Stomach (tissue), 9 donors: Measurements from ENCODE around the gene PAPLN. TPM values are rescaled to one million over a fixed set of nuclear protein-coding genes. Genes with fewer than 3 reads are reported as not detected.

Experiments
- DNase-seq, 2 donors: peaks; one replicate each; pipeline versions ENCODE4 v3.0.0 to v3.0.0-alpha.2; 2013 to 2019
- H3K27ac ChIP-seq, 5 donors: fragments of 200-600 bp in 4 of 5; sonication (generic) in 4 of 5; one replicate each; pipeline ENCODE4 v1.5.1; 2013 to 2019; ENCODE audit warnings: mild to moderate bottlenecking in 1 of 5, moderate library complexity in 1 of 5
- H3K27me3 ChIP-seq, 3 donors: fragments of 200-600 bp; sonication (generic); one replicate each; pipeline ENCODE4 v1.5.1; 2017 to 2019; ENCODE audit warnings: mixed run types in 1 of 3
- H3K36me3 ChIP-seq, 4 donors: fragments of 200-600 bp; sonication (generic); 1 replicate in 3 of 4; 2 replicates in 1 of 4; pipeline ENCODE4 v1.5.1; 2016 to 2019
- H3K4me1 ChIP-seq, 4 donors: fragments of 200-600 bp; sonication (generic); one replicate each; pipeline ENCODE4 v1.5.1; 2016 to 2019
- H3K4me3 ChIP-seq, 4 donors: fragments of 200-600 bp; sonication (generic) in 3 of 4; one replicate each; pipeline ENCODE4 v1.5.1; 2016 to 2019; ENCODE audit warnings: mild to moderate bottlenecking in 1 of 4
- H3K9me3 ChIP-seq, 4 donors: fragments of 200-600 bp; sonication (generic); one replicate each; pipeline ENCODE4 v1.5.1; 2016 to 2019
- CTCF ChIP-seq, 7 experiments: fragments of 450-650 bp in 4 of 7; fragments of 200-600 bp in 3 of 7; sonication (generic) in 3 of 7; IDR thresholded peaks; one replicate each; pipeline ENCODE4 v1.5.1; 2016 to 2019; ENCODE audit warnings: antibody characterized with exemption in 7 of 7, control low read depth in 2 of 7, mild to moderate bottlenecking in 1 of 7
- EP300 ChIP-seq: sonication (generic); formaldehyde crosslinking; IDR thresholded peaks from one replicate; pipeline ENCODE4 v1.6.1; 2017; ENCODE audit warnings: antibody characterized with exemption
- POLR2A ChIP-seq, 4 donors: fragments of 450-650 bp; IDR thresholded peaks; one replicate each; pipeline ENCODE4 v1.6.1; 2016; ENCODE audit warnings: antibody characterized with exemption in 4 of 4, control low read depth in 2 of 4, mild to moderate bottlenecking in 1 of 4, moderate library complexity in 1 of 4
- POLR2AphosphoS5 ChIP-seq, 3 donors: sonication (generic); formaldehyde crosslinking; IDR thresholded peaks; one replicate each; pipeline ENCODE4 v1.6.1; 2016; ENCODE audit warnings: antibody characterized with exemption in 3 of 3
- WGBS, 5 donors: extraction: QIAGEN DNeasy Blood & Tissue Kit in 3 of 5; methylation state at CpG; one replicate each; pipeline versions ENCODE4 v1.1.5 to v1.1.7; 2013 to 2018; 5-methylcytosine and 5-hydroxymethylcytosine counted together
- intact Hi-C: fragments of 100-400 bp; cut with DNase I; formaldehyde crosslinking; loops from one replicate; pipeline ENCODE4 v1.15.1; 2023; ENCODE audit warnings: low total_unique reads
- polyA plus RNA-seq, 3 donors: library from polyadenylated mRNA; stranded (reverse); fragments of 200-250 nt; gene quantifications; one replicate each; pipeline ENCODE4 v1.2.3, GENCODE V29; 2013
- total RNA-seq, 5 donors: library from RNA; depleted of rRNA; stranded (reverse); fragments of >200 nt; gene quantifications; one replicate each; pipeline versions ENCODE4 v1.1.0 to v1.2.3, GENCODE V29; 2014 to 2016
- donor health status: healthy with polysubstance abuse.
- donor health status: Bipolar disorder and iron deficiency.
- donor health status: healthy.

The PAPLN gene
- total and polyA plus RNA-seq, 8 donors = 1.1 to 53.1 (median 8.0) TPM

DNA sequence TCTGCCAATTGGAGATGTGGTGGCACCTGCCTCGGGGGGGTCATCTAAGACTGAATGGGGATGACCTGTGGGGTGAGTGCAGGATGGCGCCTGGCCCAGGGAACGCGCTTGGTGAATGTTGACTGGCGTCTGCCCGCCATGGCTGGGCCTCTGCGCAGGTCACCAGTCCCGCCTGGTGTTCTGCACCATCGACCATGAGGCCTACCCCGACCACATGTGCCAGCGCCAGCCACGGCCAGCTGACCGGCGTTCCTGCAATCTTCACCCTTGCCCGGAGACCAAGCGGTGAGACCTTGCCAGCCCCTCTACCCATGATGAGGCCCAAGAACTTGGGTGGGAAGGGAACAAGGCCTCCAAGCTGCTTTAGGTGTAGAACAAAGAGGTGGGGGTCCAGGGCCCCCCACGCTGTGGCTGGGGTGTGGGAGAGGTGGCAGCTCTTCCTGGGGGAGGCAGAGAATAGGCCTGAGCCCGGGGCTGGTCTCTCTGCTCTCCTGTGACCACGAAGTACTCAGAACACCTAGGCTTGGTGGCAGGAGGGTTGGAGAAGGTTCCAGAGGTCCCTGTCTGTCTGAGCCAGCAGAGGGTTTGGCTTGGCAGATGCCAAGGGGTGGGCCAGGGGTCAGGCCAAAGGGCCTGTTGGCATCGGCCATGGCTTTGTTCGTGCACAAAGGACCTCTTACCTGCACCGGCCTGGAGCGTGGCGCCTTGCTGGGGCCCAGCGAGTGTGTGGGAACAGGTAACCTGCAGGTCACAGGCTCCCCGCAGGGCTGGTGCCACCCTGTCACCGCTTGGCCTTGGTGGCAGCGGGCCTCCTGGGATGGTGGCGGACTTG, 15.4 kb downstream of the PAPLN start:
- Histone ChIP-seq H3K36me3 (peaks cover 0 to 65% (median 22%) of the 10 kb centered on the region in 4 donors), H3K9me3 (no peaks in the 10 kb centered on the region), H3K27ac (no peak overlapping the region), H3K4me3 (no peak overlapping the region), H3K4me1 (no peaks in the 10 kb centered on the region), H3K27me3 (no peaks in the 10 kb centered on the region)
- intact Hi-C loops = no loop called here
- TF ChIP-seq CTCF (IDR thresholded peaks at IDR 0.05) = no peak
- TF ChIP-seq EP300 = no peak
- no peak for TF ChIP-seq POLR2AphosphoS5 (IDR thresholded peaks at IDR 0.05)
- no peak for TF ChIP-seq POLR2A (IDR thresholded peaks at IDR 0.05)
- 82 to 93% (median 87%) methylated on average over 17 to 29 of the region's 29 CpGs for WGBS, 5 donors
- no peak for DNase-seq

DNA sequence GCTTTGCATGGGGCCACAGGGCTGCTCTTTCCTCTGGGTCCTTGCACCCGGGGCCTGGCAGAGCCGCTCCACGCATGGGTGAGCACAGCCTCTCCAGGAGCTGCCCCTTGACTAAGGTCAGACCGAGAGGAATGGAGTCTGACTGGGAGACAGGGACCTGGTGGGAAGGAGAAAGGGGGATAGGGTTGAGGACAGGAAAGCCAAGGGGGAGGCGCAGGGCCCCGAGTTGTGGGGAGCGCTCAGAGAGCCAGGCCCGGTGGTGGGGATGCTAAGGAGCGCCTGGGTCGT, 16.0 kb downstream of the PAPLN start:
- WGBS, 5 donors = 89 to 95% (median 92%) methylated on average over 10 of the region's 10 CpGs
- no peak for DNase-seq
- TF ChIP-seq EP300 (no peak), CTCF (IDR thresholded peaks at IDR 0.05) (no peak), POLR2AphosphoS5 (IDR thresholded peaks at IDR 0.05) (no peak), POLR2A (IDR thresholded peaks at IDR 0.05) (no peak)
- H3K27ac ChIP-seq = no peak overlapping the region
- H3K27me3 ChIP-seq = no peaks in the 10 kb centered on the region
- no peaks in the 10 kb centered on the region for H3K9me3 ChIP-seq
- H3K4me3 ChIP-seq = no peak overlapping the region
- H3K36me3 ChIP-seq = peaks cover 0 to 65% (median 22%) of the 10 kb centered on the region in 4 donors
- intact Hi-C loops = no loop called here
- no peaks in the 10 kb centered on the region for H3K4me1 ChIP-seq

DNA sequence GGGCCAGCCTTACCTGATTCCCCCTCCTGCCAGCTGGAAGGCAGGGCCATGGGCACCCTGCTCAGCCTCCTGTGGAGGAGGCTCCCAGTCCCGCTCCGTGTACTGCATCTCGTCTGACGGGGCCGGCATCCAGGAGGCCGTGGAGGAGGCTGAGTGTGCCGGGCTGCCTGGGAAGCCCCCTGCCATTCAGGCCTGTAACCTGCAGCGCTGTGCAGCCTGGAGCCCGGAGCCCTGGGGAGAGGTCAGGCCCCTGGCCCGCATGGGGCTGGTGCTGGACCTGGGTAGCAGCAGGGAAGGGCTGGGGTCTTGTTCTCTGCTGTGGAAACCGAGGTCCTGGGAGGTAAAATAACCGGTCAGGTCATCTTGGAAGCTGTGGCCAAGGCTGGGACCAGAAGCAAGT, 16.4 kb downstream of the PAPLN start:
- intact Hi-C loops = no loop called here
- H3K36me3 ChIP-seq = peaks cover 0 to 67% (median 22%) of the 10 kb centered on the region in 4 donors
- H3K27ac ChIP-seq = no peak overlapping the region
- TF ChIP-seq EP300 = no peak
- no peak for TF ChIP-seq CTCF (IDR thresholded peaks at IDR 0.05)
- TF ChIP-seq POLR2AphosphoS5 (IDR thresholded peaks at IDR 0.05) = no peak
- no peak for TF ChIP-seq POLR2A (IDR thresholded peaks at IDR 0.05)
- H3K4me3 ChIP-seq = no peak overlapping the region
- 90 to 94% (median 93%) methylated on average over 11 to 12 of the region's 12 CpGs for WGBS, 5 donors
- H3K9me3 ChIP-seq = no peaks in the 10 kb centered on the region
- no peak for DNase-seq
- H3K27me3 ChIP-seq = no peaks in the 10 kb centered on the region
- H3K4me1 ChIP-seq = no peaks in the 10 kb centered on the region

DNA sequence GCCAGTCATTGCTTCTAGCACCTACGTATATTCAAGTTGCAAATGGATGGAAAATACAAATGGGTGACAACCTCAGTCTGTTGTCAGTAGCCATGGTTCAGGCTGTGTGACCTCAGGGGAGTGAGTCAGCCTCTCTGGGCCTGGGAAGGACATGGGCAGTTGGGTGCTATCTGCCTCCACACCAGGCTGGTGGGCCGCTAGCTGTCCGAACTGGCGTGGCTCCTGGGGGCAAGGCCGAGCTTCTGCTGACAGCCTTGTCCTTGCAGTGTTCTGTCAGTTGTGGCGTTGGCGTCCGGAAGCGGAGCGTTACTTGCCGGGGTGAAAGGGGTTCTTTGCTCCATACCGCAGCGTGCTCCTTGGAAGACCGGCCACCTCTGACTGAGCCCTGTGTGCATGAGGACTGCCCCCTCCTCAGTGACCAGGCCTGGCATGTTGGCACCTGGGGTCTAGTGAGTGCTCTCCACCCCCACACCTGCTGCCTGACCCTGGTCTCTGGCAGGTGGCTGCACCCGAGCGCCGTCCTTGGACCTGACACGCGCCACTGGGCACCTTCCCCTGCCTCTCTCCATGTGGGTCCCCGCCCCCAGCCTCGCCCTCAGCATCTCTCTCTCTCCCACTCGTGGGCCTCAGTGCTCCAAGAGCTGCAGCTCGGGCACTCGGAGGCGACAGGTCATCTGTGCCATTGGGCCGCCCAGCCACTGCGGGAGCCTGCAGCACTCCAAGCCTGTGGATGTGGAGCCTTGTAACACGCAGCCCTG, 17.1 kb downstream of the PAPLN start:
- no peak for DNase-seq
- WGBS, 5 donors = 86 to 93% (median 91%) methylated on average over 16 to 28 of the region's 28 CpGs
- Histone ChIP-seq H3K4me1 (no peaks in the 10 kb centered on the region), H3K27ac (no peak overlapping the region), H3K36me3 (peaks cover 0 to 74% (median 25%) of the 10 kb centered on the region in 4 donors), H3K27me3 (no peaks in the 10 kb centered on the region), H3K4me3 (no peak overlapping the region), H3K9me3 (no peaks in the 10 kb centered on the region)
- intact Hi-C loops = no loop called here
- TF ChIP-seq POLR2A (IDR thresholded peaks at IDR 0.05) (no peak), EP300 (no peak)
